ENCODE measurements around the gene MYOF.
"Not testable (repeated sequence)": the region's sequence is repeated elsewhere in the genome, so short reads cannot be mapped to it uniquely, and the experiment has no call there.

The MYOF gene

GRCh38 chr10:93447970-93448369, 34.2 kb downstream of the MYOF start:
- no peak overlapping the region for H3K4me3 ChIP-seq (ENCODE audit: low read depth, low read length)
- DNase-seq (ENCODE audit: low read depth): no peak
- no peak for TF ChIP-seq CTCF (IDR thresholded peaks at IDR 0.05; ENCODE audit: low read depth, low read length, missing control alignments)

GRCh38 chr10:93447019-93447418, 35.1 kb downstream of the MYOF start:
- H3K4me3 ChIP-seq (ENCODE audit: low read depth, low read length): no peak overlapping the region
- no peak for TF ChIP-seq CTCF (IDR thresholded peaks at IDR 0.05; ENCODE audit: low read depth, low read length, missing control alignments)
- no peak for DNase-seq (ENCODE audit: low read depth)

- no peak for TF ChIP-seq CTCF (IDR thresholded peaks at IDR 0.05; ENCODE audit: low read depth, low read length, missing control alignments)
- H3K4me3 ChIP-seq (ENCODE audit: low read depth, low read length): no peak overlapping the region
- DNase-seq (ENCODE audit: low read depth): no peak
Observed at GRCh38 chr10:93445978-93446720, 36.0 kb downstream of the MYOF start.

- no peak for DNase-seq (ENCODE audit: low read depth)
- no peak for TF ChIP-seq CTCF (IDR thresholded peaks at IDR 0.05; ENCODE audit: low read depth, low read length, missing control alignments)
- H3K4me3 ChIP-seq (ENCODE audit: low read depth, low read length): no peak overlapping the region
Observed at GRCh38 chr10:93445097-93445960, 36.8 kb downstream of the MYOF start.

- DNase-seq (ENCODE audit: low read depth): no peak
- no peak overlapping the region for H3K4me3 ChIP-seq (ENCODE audit: low read depth, low read length)
- no peak for TF ChIP-seq CTCF (IDR thresholded peaks at IDR 0.05; ENCODE audit: low read depth, low read length, missing control alignments)
Observed at GRCh38 chr10:93443481-93443880, 38.7 kb downstream of the MYOF start.

- DNase-seq (ENCODE audit: low read depth); H3K4me3 ChIP-seq (ENCODE audit: low read depth, low read length): not testable (repeated sequence)
Observed at GRCh38 chr10:93442721-93443120, 39.4 kb downstream of the MYOF start.

GRCh38 chr10:93440591-93441091, 41.5 kb downstream of the MYOF start:
- TF ChIP-seq CTCF (IDR thresholded peaks at IDR 0.05; ENCODE audit: low read depth, low read length, missing control alignments): no peak

More at GRCh38 chr10:93440591-93441091, 41.5 kb downstream of the MYOF start:
- H3K4me3 ChIP-seq (ENCODE audit: low read depth, low read length): no peak overlapping the region
- no peak for DNase-seq (ENCODE audit: low read depth)
